Keratinocyte (primary cell): ENCODE data around the gene HMGN4. TPM values are rescaled to one million over a fixed set of nuclear protein-coding genes. Genes with fewer than 3 reads are reported as not detected.
"Not testable (repeated sequence)": the region's sequence is repeated elsewhere in the genome, so short reads cannot be mapped to it uniquely, and the experiment has no call there.

ENCODE experiments used
- DNase-seq: peaks from one replicate; pipeline ENCODE4 v3.0.0-alpha.2; 2011; ENCODE audit warnings: low read depth, missing footprints, low spot score
- FAIRE-seq: peaks from 2 replicates; lab custom pipeline; 2011; peaks lifted over from hg19 to GRCh38; lab: Jason Lieb, UNC
- H2AFZ ChIP-seq: 2 replicates; pipeline ENCODE4 v1.6.0; 2012; ENCODE audit warnings: low read length, control low read depth, inconsistent platforms; ENCODE audit not compliant: control insufficient read depth
- H3K27ac ChIP-seq: 2 replicates; pipeline ENCODE4 v1.5.1; 2011; ENCODE audit warnings: low read length; ENCODE audit not compliant: control insufficient read depth, insufficient read depth
- H3K27me3 ChIP-seq: 3 replicates; pipeline ENCODE4 v1.6.0; 2011; ENCODE audit warnings: low read length; ENCODE audit not compliant: control insufficient read depth, insufficient read depth; ENCODE audit errors: extremely low read depth
- H3K36me3 ChIP-seq, 2 experiments: 2 replicates in 1 of 2; 3 replicates in 1 of 2; pipeline ENCODE4 v1.5.1; 2011; ENCODE audit warnings: low read length in 2 of 2, mild to moderate bottlenecking in 1 of 2; ENCODE audit not compliant: control insufficient read depth in 2 of 2, insufficient read depth in 2 of 2; ENCODE audit errors: extremely low read depth in 1 of 2
- H3K4me1 ChIP-seq: 3 replicates; pipeline ENCODE4 v1.5.1; 2011; ENCODE audit warnings: low read length; ENCODE audit not compliant: control insufficient read depth, insufficient read depth; ENCODE audit errors: extremely low read depth
- H3K4me2 ChIP-seq: 3 replicates; pipeline ENCODE4 v1.6.0; 2011; ENCODE audit warnings: low read depth, low read length; ENCODE audit not compliant: control insufficient read depth, insufficient read depth; ENCODE audit errors: extremely low read depth
- H3K4me3 ChIP-seq, 3 experiments: fragments of 200-600 bp in 1 of 3; sonication (generic) in 1 of 3; 2 replicates in 2 of 3; 3 replicates in 1 of 3; pipeline ENCODE4 v1.5.1; 2011 to 2016; ENCODE audit warnings: low read length in 3 of 3, mild to moderate bottlenecking in 3 of 3, control low read depth in 2 of 3, inconsistent platforms in 1 of 3, low read depth in 1 of 3, mixed read lengths in 1 of 3, mixed run types in 1 of 3, moderate library complexity in 1 of 3; ENCODE audit not compliant: control insufficient read depth in 2 of 3, insufficient read depth in 2 of 3; ENCODE audit errors: extremely low read depth in 1 of 3
- H3K79me2 ChIP-seq: 2 replicates; pipeline ENCODE4 v1.6.0; 2012; ENCODE audit warnings: low read length; ENCODE audit not compliant: control insufficient read depth, insufficient read depth
- H3K9ac ChIP-seq: 3 replicates; pipeline ENCODE4 v1.6.0; 2011; ENCODE audit warnings: low read length; ENCODE audit not compliant: control insufficient read depth, insufficient read depth; ENCODE audit errors: extremely low read depth
- H3K9me1 ChIP-seq: 3 replicates; pipeline ENCODE4 v1.6.0; 2011; ENCODE audit warnings: low read length; ENCODE audit not compliant: control insufficient read depth, insufficient read depth; ENCODE audit errors: extremely low read depth
- H3K9me3 ChIP-seq: 2 replicates; pipeline ENCODE4 v1.5.1; 2012; ENCODE audit warnings: low read depth, low read length; ENCODE audit not compliant: control insufficient read depth
- H4K20me1 ChIP-seq: 3 replicates; pipeline ENCODE4 v1.6.0; 2011; ENCODE audit warnings: low read length; ENCODE audit not compliant: control insufficient read depth, insufficient read depth; ENCODE audit errors: extremely low read depth
- CTCF ChIP-seq, 3 experiments: IDR thresholded peaks in 1 of 3; conservative IDR thresholded peaks in 1 of 3; optimal IDR thresholded peaks in 1 of 3; 2 replicates in 2 of 3; 3 replicates in 1 of 3; pipeline versions ENCODE3 to v1.5.1; 2011; ENCODE audit warnings: low read length in 3 of 3, mild to moderate bottlenecking in 3 of 3, moderate library complexity in 2 of 3, control low read depth in 1 of 3, inconsistent platforms in 1 of 3; ENCODE audit not compliant: insufficient read depth in 2 of 3; ENCODE audit errors: extremely low read depth in 1 of 3
- EZH2 ChIP-seq: IDR thresholded peaks from one replicate; pipeline ENCODE4 v1.6.1; 2012; ENCODE audit warnings: inconsistent platforms, mild to moderate bottlenecking, low read length, moderate library complexity
- dilution Hi-C: fragments of 300-500 bp; cut with MboI; formaldehyde crosslinking; loops from one replicate; pipeline ENCODE4 v1.7.0; 2020; ENCODE audit warnings: low sequenced_read_pairs; ENCODE audit not compliant: extremely low pct_ligation_motif_present
- polyA plus RNA-seq, 5 experiments: library from polyadenylated mRNA; depleted of rRNA in 3 of 5; stranded (reverse) in 3 of 5; stranded (forward) in 1 of 5; unstranded in 1 of 5; fragments of >200 nt; gene quantifications; 1 replicate in 1 of 5; 2 replicates in 3 of 5; 3 replicates in 1 of 5; pipeline versions ENCODE4 v1.2.1 to v1.2.3, GENCODE V29; 2011 to 2012; ENCODE audit warnings: missing spikeins in 2 of 5, low read depth in 1 of 5, low replicate concordance in 1 of 5

Gene HMGN4
- polyA plus RNA-seq, 1 donor (not counting 4 experiments of a cell fraction or from before 2014, with no cell fraction given), result 62.6 TPM

- dilution Hi-C loops, result no loop called here
- peaks cover 18% of the 10 kb centered on the region for H3K4me1 ChIP-seq
Measured at GRCh38 chr6:26520850-26521599, 17.1 kb upstream of the HMGN4 start.

GRCh38 chr6:26521600-26522391 is 16.4 kb upstream of the HMGN4 start:
- H3K36me3 ChIP-seq, result no peaks in the 10 kb centered on the region
- H3K27ac ChIP-seq, result peak overlapping the region; percentile 80
- H3K4me1 ChIP-seq, result peaks cover 18% of the 10 kb centered on the region
- no peak for DNase-seq
- no peaks in the 10 kb centered on the region for H3K9me3 ChIP-seq
- H3K9me1 ChIP-seq, result no peaks in the 10 kb centered on the region
- no peak for FAIRE-seq
- no peaks in the 10 kb centered on the region for H3K27me3 ChIP-seq
- dilution Hi-C loops, result no loop called here
- H2AFZ ChIP-seq, result peak overlapping the region; percentile 95
- peak overlapping the region; percentile 42 to 87 (median 78) for H3K4me3 ChIP-seq
- H4K20me1 ChIP-seq, result no peaks in the 10 kb centered on the region
- peak in 2 of 3 experiments; percentile 31 to 46 for TF ChIP-seq CTCF (optimal IDR thresholded peaks at IDR 0.05 in 1 of 3, IDR thresholded peaks at IDR 0.05 in 1 of 3, conservative IDR thresholded peaks at IDR 0.05 in 1 of 3; ENCODE audit: extremely low read depth in 1 of 3, insufficient read depth in 2 of 3, low read length in 3 of 3)
- TF ChIP-seq EZH2, result no peak
- no peaks in the 10 kb centered on the region for H3K79me2 ChIP-seq
- H3K9ac ChIP-seq, result peak overlapping the region; percentile 77
- peak overlapping the region; percentile 96 for H3K4me2 ChIP-seq

More at GRCh38 chr6:26520850-26521599, 17.1 kb upstream of the HMGN4 start:
- H3K27ac ChIP-seq, result peak overlapping the region; percentile 80
- peak overlapping the region; percentile 77 for H3K9ac ChIP-seq
- no peaks in the 10 kb centered on the region for H3K9me3 ChIP-seq
- H3K4me3 ChIP-seq, result peak overlapping the region; percentile 42 to 87 (median 78)
- H3K27me3 ChIP-seq, result no peaks in the 10 kb centered on the region
- no peaks in the 10 kb centered on the region for H4K20me1 ChIP-seq
- DNase-seq, result no peak
- FAIRE-seq, result no peak
- H3K9me1 ChIP-seq, result no peaks in the 10 kb centered on the region
- H3K79me2 ChIP-seq, result no peaks in the 10 kb centered on the region
- peak overlapping the region; percentile 95 for H2AFZ ChIP-seq
- peak overlapping the region; percentile 96 for H3K4me2 ChIP-seq
- TF ChIP-seq CTCF (optimal IDR thresholded peaks at IDR 0.05 in 1 of 3, IDR thresholded peaks at IDR 0.05 in 1 of 3, conservative IDR thresholded peaks at IDR 0.05 in 1 of 3; ENCODE audit: extremely low read depth in 1 of 3, insufficient read depth in 2 of 3, low read length in 3 of 3), result no peak
- TF ChIP-seq EZH2, result no peak
- H3K36me3 ChIP-seq, result no peaks in the 10 kb centered on the region

- H3K9ac ChIP-seq, H4K20me1 ChIP-seq, DNase-seq, H3K36me3 ChIP-seq, dilution Hi-C loops, H3K27ac ChIP-seq, H3K9me3 ChIP-seq, H3K9me1 ChIP-seq, FAIRE-seq, H3K79me2 ChIP-seq, H3K27me3 ChIP-seq: not testable (repeated sequence)
- H3K4me1 ChIP-seq, result peaks cover 18% of the 10 kb centered on the region
- peak overlapping the region; percentile 95 for H2AFZ ChIP-seq
- H3K4me2 ChIP-seq, result peak overlapping the region; percentile 96
- H3K4me3 ChIP-seq, result peak overlapping the region; percentile 42 to 87 (median 78)
Measured at GRCh38 chr6:26522486-26523228, 15.5 kb upstream of the HMGN4 start.
